ENCODE measurements around the gene ALG3.

DNA sequence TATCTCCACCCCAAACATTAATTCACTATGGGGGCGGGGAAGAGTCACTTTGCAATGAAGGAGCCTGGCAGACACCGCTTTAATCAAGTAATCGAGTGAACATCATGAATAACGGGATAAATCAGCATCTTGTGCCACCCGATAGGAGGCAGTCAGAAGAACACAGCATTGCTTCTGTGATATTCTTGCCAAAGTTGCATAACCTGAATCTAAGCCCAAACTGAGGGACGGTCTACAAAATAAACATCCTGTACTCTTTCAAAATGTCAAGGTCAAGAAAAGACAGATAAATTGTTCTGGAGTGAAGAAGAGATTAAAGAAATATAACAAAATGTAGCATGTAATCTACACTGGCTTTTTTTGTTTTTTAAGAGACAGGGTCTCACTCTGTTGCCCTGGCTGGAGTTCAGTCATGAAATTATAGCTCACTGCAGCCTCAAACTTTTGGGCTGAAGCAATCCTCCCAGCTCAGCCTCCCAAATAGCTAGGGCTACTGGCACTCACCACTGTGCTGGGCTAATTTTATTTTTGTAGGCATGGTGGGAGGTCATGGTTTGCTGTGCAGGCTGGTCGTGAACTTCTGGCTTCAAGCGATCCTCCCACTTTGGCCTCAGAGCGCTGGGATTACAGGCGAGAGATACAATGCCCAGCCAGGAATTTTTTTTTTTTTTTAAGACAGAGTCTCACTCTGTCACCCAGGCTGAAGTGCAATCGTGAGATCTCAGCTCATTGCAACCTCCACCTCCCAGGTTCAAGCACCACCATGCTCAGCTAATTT, 39.4 kb downstream of the ALG3 start:
- TF ChIP-seq, protein P1, sequence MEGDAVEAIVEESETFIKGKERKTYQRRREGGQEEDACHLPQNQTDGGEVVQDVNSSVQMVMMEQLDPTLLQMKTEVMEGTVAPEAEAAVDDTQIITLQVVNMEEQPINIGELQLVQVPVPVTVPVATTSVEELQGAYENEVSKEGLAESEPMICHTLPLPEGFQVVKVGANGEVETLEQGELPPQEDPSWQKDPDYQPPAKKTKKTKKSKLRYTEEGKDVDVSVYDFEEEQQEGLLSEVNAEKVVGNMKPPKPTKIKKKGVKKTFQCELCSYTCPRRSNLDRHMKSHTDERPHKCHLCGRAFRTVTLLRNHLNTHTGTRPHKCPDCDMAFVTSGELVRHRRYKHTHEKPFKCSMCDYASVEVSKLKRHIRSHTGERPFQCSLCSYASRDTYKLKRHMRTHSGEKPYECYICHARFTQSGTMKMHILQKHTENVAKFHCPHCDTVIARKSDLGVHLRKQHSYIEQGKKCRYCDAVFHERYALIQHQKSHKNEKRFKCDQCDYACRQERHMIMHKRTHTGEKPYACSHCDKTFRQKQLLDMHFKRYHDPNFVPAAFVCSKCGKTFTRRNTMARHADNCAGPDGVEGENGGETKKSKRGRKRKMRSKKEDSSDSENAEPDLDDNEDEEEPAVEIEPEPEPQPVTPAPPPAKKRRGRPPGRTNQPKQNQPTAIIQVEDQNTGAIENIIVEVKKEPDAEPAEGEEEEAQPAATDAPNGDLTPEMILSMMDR (IDR thresholded peaks at IDR 0.05; ENCODE audit: extremely low read depth in 1 of 2, insufficient read depth in 1 of 2, low read depth in 1 of 2, low read length in 2 of 2): no peak
- no peak for TF ChIP-seq POLR2A (IDR thresholded peaks at IDR 0.05; ENCODE audit: low read depth, low read length)

Data from endothelial cell of umbilical vein (primary cell).